GM23338 (cell line): ENCODE data around the gene PTCHD1. TPM values are rescaled to one million over a fixed set of nuclear protein-coding genes. Genes with fewer than 3 reads are reported as not detected.
A peak's percentile ranks its signal among the peaks of the same experiment; 100 is the strongest.

Source experiments
- ATAC-seq: fragments of 200-7000 bp; cut with Tn5 transposase; 3 replicates; pipeline ENCODE4 v1.9.1; 2020
- DNase-seq: peaks from one replicate; pipeline ENCODE4 v3.0.0-alpha.2; 2015; ENCODE audit warnings: low spot score
- H2AFZ ChIP-seq: fragments of 200-600 bp; sonication (generic); 2 replicates; pipeline ENCODE4 v1.8.0; 2016; ENCODE audit warnings: antibody characterized with exemption, mild to moderate bottlenecking, moderate library complexity
- H3F3A ChIP-seq: fragments of 200-600 bp; sonication (generic); replicated peaks from 2 replicates; pipeline ENCODE4 v1.8.0; 2017; ENCODE audit warnings: antibody characterized with exemption, mixed run types, low read depth
- H3K27ac ChIP-seq: fragments of 200-600 bp; sonication (generic); 2 replicates; pipeline ENCODE4 v1.6.1; 2016; ENCODE audit warnings: low read depth
- H3K27me3 ChIP-seq: fragments of 200-600 bp; sonication (generic); 2 replicates; pipeline ENCODE4 v1.8.0; 2016; ENCODE audit warnings: mild to moderate bottlenecking, mixed run types, moderate library complexity; ENCODE audit not compliant: insufficient read depth
- H3K36me3 ChIP-seq: fragments of 200-600 bp; sonication (generic); 2 replicates; pipeline ENCODE4 v1.8.0; 2016; ENCODE audit warnings: mild to moderate bottlenecking; ENCODE audit not compliant: insufficient read depth
- H3K4me1 ChIP-seq: fragments of 200-600 bp; sonication (generic); 2 replicates; pipeline ENCODE4 v1.8.0; 2016; ENCODE audit warnings: mild to moderate bottlenecking, moderate library complexity; ENCODE audit not compliant: insufficient read depth
- H3K4me2 ChIP-seq: fragments of 200-600 bp; sonication (generic); 2 replicates; pipeline ENCODE4 v1.7.1; 2017; ENCODE audit warnings: mixed run types
- H3K4me3 ChIP-seq: fragments of 200-600 bp; sonication (generic); 2 replicates; pipeline ENCODE4 v1.6.1; 2016; ENCODE audit warnings: mixed run types
- H3K79me2 ChIP-seq: fragments of 200-600 bp; sonication (generic); replicated peaks from 2 replicates; pipeline ENCODE4 v1.8.0; 2017; ENCODE audit warnings: mild to moderate bottlenecking; ENCODE audit not compliant: insufficient read depth
- H3K9me2 ChIP-seq: fragments of 200-600 bp; sonication (generic); 2 replicates; pipeline ENCODE4 v1.8.0; 2017; ENCODE audit not compliant: insufficient read depth
- H4K20me1 ChIP-seq: fragments of 200-600 bp; sonication (generic); replicated peaks from 2 replicates; pipeline ENCODE4 v1.8.0; 2017; ENCODE audit warnings: mild to moderate bottlenecking; ENCODE audit not compliant: insufficient read depth
- H3K27ac Mint-ChIP-seq: 2 replicates; pipeline ENCODE4 v1.8.0; 2020; ENCODE audit warnings: inconsistent platforms, mild to moderate bottlenecking, moderate library complexity, mixed read lengths
- H3K27me3 Mint-ChIP-seq: 3 replicates; pipeline ENCODE4 v1.8.0; 2022; ENCODE audit warnings: low read depth, mild to moderate bottlenecking, moderate library complexity, mixed read lengths, inconsistent platforms; ENCODE audit not compliant: insufficient read depth, poor library complexity
- H3K36me3 Mint-ChIP-seq: 3 replicates; pipeline ENCODE4 v1.8.0; 2021; ENCODE audit warnings: low read depth, mild to moderate bottlenecking, inconsistent platforms, moderate library complexity, mixed read lengths
- H3K4me1 Mint-ChIP-seq: 3 replicates; pipeline ENCODE4 v1.8.0; 2020; ENCODE audit warnings: mild to moderate bottlenecking, inconsistent platforms, mixed read lengths
- H3K4me3 Mint-ChIP-seq: 3 replicates; pipeline ENCODE4 v1.8.0; 2021; ENCODE audit warnings: moderate library complexity, mild to moderate bottlenecking, inconsistent platforms, mixed read lengths
- H3K9me3 Mint-ChIP-seq: 3 replicates; pipeline ENCODE4 v1.8.0; 2020; ENCODE audit warnings: moderate library complexity, mild to moderate bottlenecking, inconsistent platforms, mixed read lengths
- CREB1 ChIP-seq: fragments of 250-450 bp; sonication (Bioruptor Pico); IDR thresholded peaks from 2 replicates; pipeline ENCODE4 v1.5.0; 2020; ENCODE audit warnings: low read depth, mild to moderate bottlenecking, moderate library complexity
- ETS1 ChIP-seq: IDR thresholded peaks from 2 replicates; pipeline ENCODE4 v1.6.1; 2016; ENCODE audit warnings: antibody characterized with exemption
- EZH2 ChIP-seq: fragments of 200-600 bp; sonication (generic); IDR thresholded peaks from one replicate; pipeline ENCODE4 v1.8.0; 2017; ENCODE audit warnings: antibody characterized with exemption, mild to moderate bottlenecking, low read depth; ENCODE audit not compliant: unreplicated experiment
- EZH2phosphoT487 ChIP-seq: fragments of 200-600 bp; sonication (generic); IDR thresholded peaks from one replicate; pipeline ENCODE4 v1.8.1; 2018; ENCODE audit warnings: antibody characterized with exemption; ENCODE audit not compliant: unreplicated experiment
- JUNB ChIP-seq: IDR thresholded peaks from one replicate; pipeline ENCODE4 v1.6.1; 2016; ENCODE audit warnings: antibody characterized with exemption; ENCODE audit not compliant: unreplicated experiment
- NANOG ChIP-seq: IDR thresholded peaks from 2 replicates; pipeline ENCODE4 v1.6.1; 2016; ENCODE audit warnings: antibody characterized with exemption, borderline replicate concordance
- POLR2AphosphoS5 ChIP-seq: IDR thresholded peaks from 2 replicates; pipeline ENCODE4 v1.6.1; 2016; ENCODE audit warnings: antibody characterized with exemption, low read depth
- STAT1 ChIP-seq: IDR thresholded peaks from one replicate; pipeline ENCODE4 v1.6.1; 2016; ENCODE audit warnings: antibody characterized with exemption; ENCODE audit not compliant: unreplicated experiment
- ZNF114 ChIP-seq: fragments of 250-450 bp; sonication (Bioruptor Pico); IDR thresholded peaks from 2 replicates; pipeline ENCODE4 v1.5.0; 2020; ENCODE audit warnings: mild to moderate bottlenecking, moderate library complexity
- ZNF331 ChIP-seq: fragments of 250-450 bp; sonication (Bioruptor Pico); IDR thresholded peaks from 2 replicates; pipeline ENCODE4 v1.5.0; 2020; ENCODE audit warnings: low read depth, mild to moderate bottlenecking, moderate library complexity
- ZNF462 ChIP-seq: fragments of 250-450 bp; sonication (Bioruptor Pico); IDR thresholded peaks from 2 replicates; pipeline ENCODE4 v1.5.0; 2020; ENCODE audit warnings: mild to moderate bottlenecking, moderate library complexity
- polyA plus RNA-seq: library from polyadenylated mRNA; unstranded; fragments of >200 nt; fragmentation: Nextera tagmentation; extraction: Ambion mirVana; gene quantifications from 2 replicates; pipeline ENCODE4 v1.2.1, GENCODE V29; 2016
- total RNA-seq: library from RNA; depleted of rRNA; stranded (reverse); fragments of >200 nt; shearing (Covaris generic); gene quantifications from 2 replicates; pipeline ENCODE4 v1.2.3, GENCODE V29; 2014
- TF ChIP-seq, protein P1 (sequence below), 2 experiments: fragments of 200-600 bp in 1 of 2; sonication (generic) in 1 of 2; conservative IDR thresholded peaks; 2 replicates each; pipeline versions ENCODE4 v1.5.1 to v1.6.1; 2016 to 2017; ENCODE audit warnings: antibody characterized with exemption in 2 of 2, low read depth in 2 of 2, mild to moderate bottlenecking in 2 of 2, moderate library complexity in 1 of 2
- TF ChIP-seq, protein P2 (sequence below): IDR thresholded peaks from one replicate; pipeline ENCODE4 v1.6.1; 2018; ENCODE audit warnings: antibody characterized with exemption; ENCODE audit not compliant: unreplicated experiment

The PTCHD1 gene
- total and polyA plus RNA-seq, 2 experiments from 2014 or later: 1.5 to 1.9 TPM

DNA sequence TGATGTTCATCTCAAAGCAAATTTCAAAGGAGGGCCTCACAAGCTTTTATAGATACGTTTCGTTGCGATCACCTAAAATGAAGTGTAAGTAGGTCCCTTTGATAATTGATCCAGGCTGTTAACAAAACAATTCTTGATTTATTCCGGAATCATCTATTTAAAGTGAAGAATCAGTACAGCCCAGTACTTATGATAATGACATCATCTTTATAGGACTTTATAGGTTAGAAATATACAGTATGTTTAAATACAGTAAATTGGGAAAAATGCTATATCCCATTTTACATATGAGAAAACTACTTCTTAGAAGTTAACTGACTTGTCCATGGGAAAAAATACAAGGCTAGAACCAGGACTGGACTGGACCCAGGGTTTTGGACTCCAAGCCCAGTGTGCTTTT is 3.7 kb downstream of the PTCHD1 start:
- Histone ChIP-seq H4K20me1 (no peaks in the 10 kb centered on the region; the same call in 1 of the 2 replicates), H3F3A (no peaks in the 10 kb centered on the region), H3K4me3 (no peak overlapping the region), H3K27ac (no peak overlapping the region), H3K27me3 (peaks cover 26% of the 10 kb centered on the region), H3K4me2 (peak overlapping the region; percentile 40; the same call in 1 of the 2 replicates), H3K36me3 (no peaks in the 10 kb centered on the region), H2AFZ (no peak overlapping the region), H3K9me2 (no peaks in the 10 kb centered on the region), H3K4me1 (peaks cover 9% of the 10 kb centered on the region; the same call in 1 of the 2 replicates), H3K79me2 (no peaks in the 10 kb centered on the region)
- no peaks in the 10 kb centered on the region for H3K9me3 Mint-ChIP-seq
- peaks cover 7% of the 10 kb centered on the region; the same call in 2 of the 3 replicates for H3K36me3 Mint-ChIP-seq
- no peak for TF ChIP-seq ZNF114 (CRISPR knock-in tag)
- no peak for TF ChIP-seq ZNF331
- no peak for TF ChIP-seq ETS1
- no peak for TF ChIP-seq EZH2
- TF ChIP-seq EZH2phosphoT487: no peak
- no peak for TF ChIP-seq JUNB
- TF ChIP-seq, protein P1, sequence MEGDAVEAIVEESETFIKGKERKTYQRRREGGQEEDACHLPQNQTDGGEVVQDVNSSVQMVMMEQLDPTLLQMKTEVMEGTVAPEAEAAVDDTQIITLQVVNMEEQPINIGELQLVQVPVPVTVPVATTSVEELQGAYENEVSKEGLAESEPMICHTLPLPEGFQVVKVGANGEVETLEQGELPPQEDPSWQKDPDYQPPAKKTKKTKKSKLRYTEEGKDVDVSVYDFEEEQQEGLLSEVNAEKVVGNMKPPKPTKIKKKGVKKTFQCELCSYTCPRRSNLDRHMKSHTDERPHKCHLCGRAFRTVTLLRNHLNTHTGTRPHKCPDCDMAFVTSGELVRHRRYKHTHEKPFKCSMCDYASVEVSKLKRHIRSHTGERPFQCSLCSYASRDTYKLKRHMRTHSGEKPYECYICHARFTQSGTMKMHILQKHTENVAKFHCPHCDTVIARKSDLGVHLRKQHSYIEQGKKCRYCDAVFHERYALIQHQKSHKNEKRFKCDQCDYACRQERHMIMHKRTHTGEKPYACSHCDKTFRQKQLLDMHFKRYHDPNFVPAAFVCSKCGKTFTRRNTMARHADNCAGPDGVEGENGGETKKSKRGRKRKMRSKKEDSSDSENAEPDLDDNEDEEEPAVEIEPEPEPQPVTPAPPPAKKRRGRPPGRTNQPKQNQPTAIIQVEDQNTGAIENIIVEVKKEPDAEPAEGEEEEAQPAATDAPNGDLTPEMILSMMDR (conservative IDR thresholded peaks at IDR 0.05; ENCODE audit: low read depth in 2 of 2): no peak
- TF ChIP-seq, protein P2, sequence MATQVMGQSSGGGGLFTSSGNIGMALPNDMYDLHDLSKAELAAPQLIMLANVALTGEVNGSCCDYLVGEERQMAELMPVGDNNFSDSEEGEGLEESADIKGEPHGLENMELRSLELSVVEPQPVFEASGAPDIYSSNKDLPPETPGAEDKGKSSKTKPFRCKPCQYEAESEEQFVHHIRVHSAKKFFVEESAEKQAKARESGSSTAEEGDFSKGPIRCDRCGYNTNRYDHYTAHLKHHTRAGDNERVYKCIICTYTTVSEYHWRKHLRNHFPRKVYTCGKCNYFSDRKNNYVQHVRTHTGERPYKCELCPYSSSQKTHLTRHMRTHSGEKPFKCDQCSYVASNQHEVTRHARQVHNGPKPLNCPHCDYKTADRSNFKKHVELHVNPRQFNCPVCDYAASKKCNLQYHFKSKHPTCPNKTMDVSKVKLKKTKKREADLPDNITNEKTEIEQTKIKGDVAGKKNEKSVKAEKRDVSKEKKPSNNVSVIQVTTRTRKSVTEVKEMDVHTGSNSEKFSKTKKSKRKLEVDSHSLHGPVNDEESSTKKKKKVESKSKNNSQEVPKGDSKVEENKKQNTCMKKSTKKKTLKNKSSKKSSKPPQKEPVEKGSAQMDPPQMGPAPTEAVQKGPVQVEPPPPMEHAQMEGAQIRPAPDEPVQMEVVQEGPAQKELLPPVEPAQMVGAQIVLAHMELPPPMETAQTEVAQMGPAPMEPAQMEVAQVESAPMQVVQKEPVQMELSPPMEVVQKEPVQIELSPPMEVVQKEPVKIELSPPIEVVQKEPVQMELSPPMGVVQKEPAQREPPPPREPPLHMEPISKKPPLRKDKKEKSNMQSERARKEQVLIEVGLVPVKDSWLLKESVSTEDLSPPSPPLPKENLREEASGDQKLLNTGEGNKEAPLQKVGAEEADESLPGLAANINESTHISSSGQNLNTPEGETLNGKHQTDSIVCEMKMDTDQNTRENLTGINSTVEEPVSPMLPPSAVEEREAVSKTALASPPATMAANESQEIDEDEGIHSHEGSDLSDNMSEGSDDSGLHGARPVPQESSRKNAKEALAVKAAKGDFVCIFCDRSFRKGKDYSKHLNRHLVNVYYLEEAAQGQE: no peak
- TF ChIP-seq POLR2AphosphoS5: no peak
- TF ChIP-seq ZNF462: no peak
- TF ChIP-seq CREB1: no peak
- no peak for TF ChIP-seq STAT1
- TF ChIP-seq NANOG: no peak
- DNase-seq (no peak), ATAC-seq (no peak)
- H3K27ac Mint-ChIP-seq: no peak overlapping the region
- H3K4me1 Mint-ChIP-seq: peaks cover 31% of the 10 kb centered on the region
- H3K27me3 Mint-ChIP-seq: peaks cover 15% of the 10 kb centered on the region
- no peak overlapping the region for H3K4me3 Mint-ChIP-seq
